SJCRH30 (cell line): ENCODE results near the gene LDB3. TPM values are rescaled to one million over a fixed set of nuclear protein-coding genes. Genes with fewer than 3 reads are reported as not detected.

Source experiments
- DNase-seq, 2 experiments: peaks; one replicate each; pipeline ENCODE4 v3.0.0-alpha.2; 2015 to 2020
- H3K27ac ChIP-seq: fragments of 250-450 bp; sonication (Bioruptor Pico); 2 replicates; pipeline ENCODE4 v1.5.1; 2020; ENCODE audit warnings: mild to moderate bottlenecking, moderate library complexity
- H3K27me3 ChIP-seq: fragments of 250-450 bp; sonication (Bioruptor Pico); 2 replicates; pipeline ENCODE4 v1.5.1; 2020; ENCODE audit warnings: mild to moderate bottlenecking, moderate library complexity
- H3K36me3 ChIP-seq: fragments of 250-450 bp; sonication (Bioruptor Pico); 2 replicates; pipeline ENCODE4 v1.5.1; 2020; ENCODE audit warnings: mild to moderate bottlenecking, moderate library complexity
- H3K4me1 ChIP-seq: fragments of 250-450 bp; sonication (Bioruptor Pico); 2 replicates; pipeline ENCODE4 v1.5.1; 2020; ENCODE audit warnings: mild to moderate bottlenecking, moderate library complexity
- H3K4me3 ChIP-seq: fragments of 250-450 bp; sonication (Bioruptor Pico); 2 replicates; pipeline ENCODE4 v1.5.1; 2020; ENCODE audit warnings: mild to moderate bottlenecking, moderate library complexity
- H3K9me3 ChIP-seq: fragments of 250-450 bp; sonication (Bioruptor Pico); replicated peaks from 2 replicates; pipeline ENCODE4 v1.5.1; 2020; ENCODE audit warnings: mild to moderate bottlenecking, moderate library complexity
- total RNA-seq: library from RNA; depleted of rRNA; stranded (reverse); fragments of >200 nt; shearing (Covaris generic); gene quantifications from 2 replicates; pipeline ENCODE4 v1.2.3, GENCODE V29; 2014

Gene LDB3
- total RNA-seq, 1 experiment from 2014 or later, result 0.59 TPM

GRCh38 chr10:86666538-86666937 is 1.8 kb upstream of the LDB3 start:
- no peak for DNase-seq
- no peaks in the 10 kb centered on the region for H3K27me3 ChIP-seq
- H3K9me3 ChIP-seq, result no peaks in the 10 kb centered on the region
- no peaks in the 10 kb centered on the region for H3K36me3 ChIP-seq
- no peak overlapping the region for H3K4me3 ChIP-seq
- H3K4me1 ChIP-seq, result peaks cover 43% of the 10 kb centered on the region
- no peak overlapping the region for H3K27ac ChIP-seq

- H3K36me3 ChIP-seq, result no peaks in the 10 kb centered on the region
- H3K27ac ChIP-seq, result peak overlapping the region; percentile 88
- DNase-seq, result no peak
- H3K27me3 ChIP-seq, result no peaks in the 10 kb centered on the region
- no peaks in the 10 kb centered on the region for H3K9me3 ChIP-seq
- peak overlapping the region; percentile 55 for H3K4me3 ChIP-seq
- H3K4me1 ChIP-seq, result peaks cover 53% of the 10 kb centered on the region
These were observed 710 bp upstream of the LDB3 start for GRCh38 chr10:86667421-86668181.

- Histone ChIP-seq H3K4me1 (peaks cover 66% of the 10 kb centered on the region), H3K36me3 (no peaks in the 10 kb centered on the region), H3K27ac (no peak overlapping the region), H3K4me3 (no peak overlapping the region), H3K9me3 (no peaks in the 10 kb centered on the region), H3K27me3 (no peaks in the 10 kb centered on the region)
- DNase-seq, result no peak
These were observed 2.0 kb downstream of the LDB3 start for GRCh38 chr10:86670290-86670811.

- no peak overlapping the region for H3K27ac ChIP-seq
These were observed 2.6 kb downstream of the LDB3 start for GRCh38 chr10:86670876-86671275.

GRCh38 chr10:86671419-86671818 is 3.1 kb downstream of the LDB3 start:
- H3K27me3 ChIP-seq, result no peaks in the 10 kb centered on the region
- H3K4me1 ChIP-seq, result peaks cover 67% of the 10 kb centered on the region
- no peaks in the 10 kb centered on the region for H3K9me3 ChIP-seq
- no peak overlapping the region for H3K27ac ChIP-seq
- no peaks in the 10 kb centered on the region for H3K36me3 ChIP-seq
- no peak for DNase-seq
- no peak overlapping the region for H3K4me3 ChIP-seq

More at GRCh38 chr10:86670876-86671275, 2.6 kb downstream of the LDB3 start:
- H3K36me3 ChIP-seq, result no peaks in the 10 kb centered on the region
- H3K4me3 ChIP-seq, result no peak overlapping the region
- H3K27me3 ChIP-seq, result no peaks in the 10 kb centered on the region
- peaks cover 68% of the 10 kb centered on the region for H3K4me1 ChIP-seq
- no peaks in the 10 kb centered on the region for H3K9me3 ChIP-seq
- no peak for DNase-seq

- no peaks in the 10 kb centered on the region for H3K36me3 ChIP-seq
- H3K4me1 ChIP-seq, result peaks cover 65% of the 10 kb centered on the region
- H3K27ac ChIP-seq, result no peak overlapping the region
- H3K9me3 ChIP-seq, result no peaks in the 10 kb centered on the region
- no peak overlapping the region for H3K4me3 ChIP-seq
- DNase-seq, result peak; percentile 29 to 48
- no peaks in the 10 kb centered on the region for H3K27me3 ChIP-seq
These were observed 3.8 kb downstream of the LDB3 start for GRCh38 chr10:86671985-86672710.

- Histone ChIP-seq H3K27ac (no peak overlapping the region), H3K36me3 (no peaks in the 10 kb centered on the region), H3K4me3 (no peak overlapping the region), H3K4me1 (peaks cover 57% of the 10 kb centered on the region), H3K27me3 (no peaks in the 10 kb centered on the region), H3K9me3 (no peaks in the 10 kb centered on the region)
- DNase-seq, result no peak
These were observed 5.0 kb downstream of the LDB3 start for GRCh38 chr10:86673216-86673826.

GRCh38 chr10:86673827-86674581 is 5.7 kb downstream of the LDB3 start:
- H3K4me3 ChIP-seq, result no peak overlapping the region
- DNase-seq, result peak; percentile 59 to 71
- H3K9me3 ChIP-seq, result no peaks in the 10 kb centered on the region
- peaks cover 54% of the 10 kb centered on the region for H3K4me1 ChIP-seq
- no peaks in the 10 kb centered on the region for H3K27me3 ChIP-seq
- no peak overlapping the region for H3K27ac ChIP-seq
- H3K36me3 ChIP-seq, result no peaks in the 10 kb centered on the region

- DNase-seq, result peak; percentile 38 to 63
- peaks cover 47% of the 10 kb centered on the region for H3K4me1 ChIP-seq
These were observed 6.6 kb downstream of the LDB3 start for GRCh38 chr10:86674912-86675311.

GRCh38 chr10:86677374-86677773 is 9.1 kb downstream of the LDB3 start:
- Histone ChIP-seq H3K36me3 (no peaks in the 10 kb centered on the region), H3K4me1 (peaks cover 31% of the 10 kb centered on the region), H3K27ac (no peak overlapping the region), H3K4me3 (no peak overlapping the region), H3K27me3 (no peaks in the 10 kb centered on the region), H3K9me3 (no peaks in the 10 kb centered on the region)
- DNase-seq, result no peak

More at GRCh38 chr10:86674912-86675311, 6.6 kb downstream of the LDB3 start:
- no peaks in the 10 kb centered on the region for H3K36me3 ChIP-seq
- H3K27me3 ChIP-seq, result no peaks in the 10 kb centered on the region
- no peak overlapping the region for H3K4me3 ChIP-seq
- H3K9me3 ChIP-seq, result no peaks in the 10 kb centered on the region
- H3K27ac ChIP-seq, result no peak overlapping the region

- Histone ChIP-seq H3K27ac (no peak overlapping the region), H3K4me1 (peaks cover 13% of the 10 kb centered on the region), H3K9me3 (no peaks in the 10 kb centered on the region), H3K36me3 (no peaks in the 10 kb centered on the region), H3K4me3 (no peak overlapping the region), H3K27me3 (no peaks in the 10 kb centered on the region)
- DNase-seq, result no peak
These were observed 10.9 kb downstream of the LDB3 start for GRCh38 chr10:86678999-86679792.

- Histone ChIP-seq H3K36me3 (no peaks in the 10 kb centered on the region), H3K9me3 (no peaks in the 10 kb centered on the region), H3K4me3 (no peak overlapping the region), H3K4me1 (peaks cover 4% of the 10 kb centered on the region; the same call in 1 of the 2 replicates), H3K27ac (no peak overlapping the region), H3K27me3 (no peaks in the 10 kb centered on the region)
- no peak for DNase-seq
These were observed 12.7 kb downstream of the LDB3 start for GRCh38 chr10:86681047-86681446.

- Histone ChIP-seq H3K4me1 (peaks cover 4% of the 10 kb centered on the region; the same call in 1 of the 2 replicates), H3K27ac (no peak overlapping the region), H3K36me3 (no peaks in the 10 kb centered on the region), H3K9me3 (no peaks in the 10 kb centered on the region), H3K27me3 (no peaks in the 10 kb centered on the region), H3K4me3 (no peak overlapping the region)
- no peak for DNase-seq
These were observed 13.5 kb downstream of the LDB3 start for GRCh38 chr10:86681722-86682386.
